ENCODE measurements around the gene TNS3. TPM values are rescaled to one million over a fixed set of nuclear protein-coding genes. Genes with fewer than 3 reads are reported as not detected.

The TNS3 gene
- total RNA-seq, 1 donor from 2014 or later, result 120 TPM

GRCh38 chr7:47578579-47579270, 3.2 kb downstream of the TNS3 start:
- Mint-ChIP-seq H3K4me1 (ENCODE audit: low read depth) (peaks cover 67% of the 10 kb centered on the region), H3K27ac (peak overlapping the region; percentile 91), H3K36me3 (ENCODE audit: insufficient read depth) (peaks cover 5% of the 10 kb centered on the region), H3K9me3 (ENCODE audit: low read depth) (no peaks in the 10 kb centered on the region), H3K27me3 (no peaks in the 10 kb centered on the region), H3K4me3 (ENCODE audit: low read depth) (peak overlapping the region; percentile 55)
- DNase-seq (ENCODE audit: low spot score, unreplicated experiment), result no peak
- no peak for TF ChIP-seq CTCF (IDR thresholded peaks at IDR 0.05; ENCODE audit: unreplicated experiment)

- no peak for DNase-seq (ENCODE audit: low spot score, unreplicated experiment)
- Mint-ChIP-seq H3K27me3 (no peaks in the 10 kb centered on the region), H3K4me3 (ENCODE audit: low read depth) (peak overlapping the region; percentile 42), H3K4me1 (ENCODE audit: low read depth) (peaks cover 76% of the 10 kb centered on the region), H3K36me3 (ENCODE audit: insufficient read depth) (peaks cover 7% of the 10 kb centered on the region), H3K9me3 (ENCODE audit: low read depth) (no peaks in the 10 kb centered on the region), H3K27ac (peak overlapping the region; percentile 97)
- no peak for TF ChIP-seq CTCF (IDR thresholded peaks at IDR 0.05; ENCODE audit: unreplicated experiment)
Measured at GRCh38 chr7:47577321-47577919, 4.5 kb downstream of the TNS3 start.

- peaks cover 7% of the 10 kb centered on the region for H3K36me3 Mint-ChIP-seq (ENCODE audit: insufficient read depth)
- H3K27ac Mint-ChIP-seq, result peak overlapping the region; percentile 97
- H3K27me3 Mint-ChIP-seq, result no peaks in the 10 kb centered on the region
- no peak for TF ChIP-seq CTCF (IDR thresholded peaks at IDR 0.05; ENCODE audit: unreplicated experiment)
- peaks cover 81% of the 10 kb centered on the region for H3K4me1 Mint-ChIP-seq (ENCODE audit: low read depth)
- H3K9me3 Mint-ChIP-seq (ENCODE audit: low read depth), result no peaks in the 10 kb centered on the region
- no peak for DNase-seq (ENCODE audit: low spot score, unreplicated experiment)
- H3K4me3 Mint-ChIP-seq (ENCODE audit: low read depth), result no peak overlapping the region
Measured at GRCh38 chr7:47576866-47577306, 5.0 kb downstream of the TNS3 start.

- Mint-ChIP-seq H3K4me3 (ENCODE audit: low read depth) (peak overlapping the region; percentile 3), H3K27ac (peak overlapping the region; percentile 97), H3K9me3 (ENCODE audit: low read depth) (no peaks in the 10 kb centered on the region), H3K27me3 (no peaks in the 10 kb centered on the region), H3K36me3 (ENCODE audit: insufficient read depth) (peaks cover 7% of the 10 kb centered on the region), H3K4me1 (ENCODE audit: low read depth) (peaks cover 88% of the 10 kb centered on the region)
- DNase-seq (ENCODE audit: low spot score, unreplicated experiment), result peak; percentile 41
- TF ChIP-seq CTCF (IDR thresholded peaks at IDR 0.05; ENCODE audit: unreplicated experiment), result no peak
Measured at GRCh38 chr7:47576031-47576865, 5.7 kb downstream of the TNS3 start.

All from progenitor cell of endocrine pancreas (in vitro differentiated cells).